HPDE6-E6E7 (cell line): ENCODE results near the gene TFRC.
"Not testable (repeated sequence)": the region's sequence is repeated elsewhere in the genome, so short reads cannot be mapped to it uniquely, and the experiment has no call there.

Experiments used
- DNase-seq: peaks from one replicate; pipeline ENCODE4 v3.0.0; 2011; ENCODE audit warnings: missing footprints; ENCODE audit errors: extremely low spot score

Gene TFRC

DNA sequence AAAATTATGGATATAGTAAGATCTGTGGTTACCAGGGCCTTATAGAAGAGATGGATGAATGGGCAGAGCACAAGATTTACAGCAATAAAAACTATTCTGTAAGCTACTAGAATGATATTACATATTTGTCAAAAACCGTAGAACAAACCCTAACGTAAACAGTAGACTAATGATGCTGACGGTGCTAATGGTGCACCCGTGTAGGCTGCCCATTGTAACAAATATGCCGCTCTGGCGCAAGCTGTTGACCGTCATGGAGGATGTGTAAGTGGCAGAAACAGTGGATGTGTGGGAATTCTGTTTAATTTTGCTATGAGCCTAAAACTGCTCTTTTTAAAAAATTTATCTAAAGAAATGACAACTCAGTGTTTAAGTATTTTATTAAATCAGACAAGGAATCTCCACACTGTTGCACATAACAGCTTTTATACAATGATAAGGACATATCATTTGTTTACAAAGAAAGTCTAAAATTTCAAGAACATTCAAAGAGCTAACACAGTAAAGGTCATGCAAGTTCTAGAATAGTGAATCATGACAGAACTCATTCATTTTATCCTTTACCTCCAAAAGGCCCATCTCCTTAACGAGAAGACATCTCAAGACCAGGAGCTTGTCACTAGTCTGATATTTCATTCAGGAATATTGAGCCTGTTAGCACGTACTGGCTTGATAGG, 32.8 kb downstream of the TFRC start:
- DNase-seq = no peak

DNA sequence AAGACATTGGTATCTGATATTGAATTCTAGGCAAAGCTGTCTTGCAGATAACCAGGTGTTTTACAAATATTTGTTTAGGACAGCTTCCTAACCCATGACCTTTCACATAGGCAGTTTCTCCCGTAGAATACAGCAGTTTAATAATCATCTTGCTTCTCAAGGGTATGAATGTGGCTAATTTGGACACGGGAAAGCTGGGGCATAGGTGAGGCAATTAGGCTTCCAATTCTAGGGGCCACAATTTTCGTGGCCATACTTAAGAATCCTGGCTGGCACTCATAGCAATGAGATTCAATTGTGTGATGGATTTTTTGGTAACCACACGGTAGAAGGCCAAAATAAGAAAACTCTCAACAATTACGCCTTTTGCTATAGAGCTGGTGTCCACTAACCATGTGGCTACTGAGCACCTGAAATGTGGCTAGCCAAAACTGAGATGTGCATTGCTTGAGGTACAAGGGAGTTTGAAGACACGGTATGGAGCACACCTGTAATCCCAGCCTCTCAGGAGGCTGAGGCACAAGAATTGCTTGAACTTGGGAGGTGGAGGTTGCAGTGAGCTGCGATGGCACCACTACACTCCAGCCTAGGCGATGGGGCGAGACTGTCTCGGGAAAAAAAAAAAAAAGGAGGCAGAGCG, 34.4 kb downstream of the TFRC start:
- DNase-seq = no peak

DNA sequence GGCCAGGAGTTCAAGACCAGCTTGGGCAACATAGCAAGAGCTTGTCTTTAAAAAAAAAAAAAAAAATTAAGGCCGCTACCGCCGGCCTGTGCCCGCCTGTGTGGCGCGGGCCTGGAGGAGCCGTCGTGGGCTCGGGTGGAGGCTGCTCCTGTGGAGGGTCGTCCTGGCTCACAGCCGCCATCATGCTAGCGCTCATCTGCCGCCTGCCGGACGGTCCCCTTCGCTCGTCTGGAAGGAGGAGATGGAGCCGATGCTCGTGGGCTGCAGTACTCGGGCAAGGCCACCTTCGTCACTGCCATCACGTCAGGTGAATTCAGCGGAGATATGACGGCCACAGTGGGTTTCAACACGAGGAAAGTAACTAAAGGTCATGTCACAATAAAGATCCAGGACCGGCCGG, 37.4 kb downstream of the TFRC start:
- DNase-seq = no peak

DNA sequence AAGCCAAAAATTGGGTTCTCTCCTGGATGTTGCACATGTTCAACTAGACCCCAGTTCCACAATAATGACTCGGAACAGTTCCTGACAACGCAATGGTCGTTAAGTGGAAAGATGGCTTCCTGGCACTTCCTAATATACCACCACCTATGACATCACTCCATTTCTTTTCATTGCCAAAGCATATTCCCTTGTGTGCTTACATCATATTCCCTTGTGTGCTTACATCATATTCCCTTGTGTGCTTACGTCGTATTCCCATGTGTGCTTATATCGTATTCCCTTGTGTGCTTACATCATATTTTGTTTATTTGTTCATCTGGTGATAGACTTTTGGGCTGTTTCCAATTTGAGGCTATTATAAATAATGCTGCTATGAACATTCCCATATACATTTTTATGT, 39.2 kb downstream of the TFRC start:
- DNase-seq = no peak

DNA sequence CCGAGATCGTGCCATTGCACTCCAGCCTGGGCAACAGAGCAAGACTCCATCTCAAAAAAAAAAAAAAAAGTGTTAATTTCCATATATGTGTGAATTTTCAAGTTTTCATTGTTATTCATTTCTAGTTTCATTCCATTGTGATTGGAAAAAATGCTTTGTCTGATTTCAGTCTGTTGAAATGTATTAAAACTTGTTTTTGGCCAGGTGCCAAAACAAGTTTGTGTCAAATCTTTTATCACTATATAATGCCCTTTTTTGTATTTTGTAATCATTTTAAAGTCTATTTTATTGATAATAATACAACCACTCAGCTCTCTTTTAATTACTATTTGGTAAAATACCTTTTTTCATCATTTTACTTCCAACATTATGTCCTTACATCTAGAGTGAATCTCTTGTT, 42.5 kb downstream of the TFRC start:
- DNase-seq = no peak

DNA sequence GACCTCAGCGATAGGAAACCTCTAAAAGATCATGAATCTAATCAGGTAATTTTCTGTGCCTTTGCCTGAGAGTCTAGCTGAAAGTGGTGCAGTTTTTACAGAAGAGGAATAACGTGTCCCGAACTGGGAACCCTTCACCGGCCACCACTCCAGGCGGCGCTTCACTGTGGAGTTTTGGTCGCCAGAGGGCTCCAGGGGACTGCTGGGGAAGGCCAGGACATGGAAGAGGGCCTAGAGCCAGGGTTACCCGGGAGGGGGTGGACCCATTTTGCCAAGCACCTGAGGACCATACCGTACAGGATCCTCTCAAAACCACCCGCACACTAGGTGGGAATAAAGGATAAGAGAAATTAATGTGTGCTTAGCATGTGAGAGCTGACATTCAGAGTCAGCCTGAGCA, 55.8 kb downstream of the TFRC start:
- DNase-seq = not testable (repeated sequence)

DNA sequence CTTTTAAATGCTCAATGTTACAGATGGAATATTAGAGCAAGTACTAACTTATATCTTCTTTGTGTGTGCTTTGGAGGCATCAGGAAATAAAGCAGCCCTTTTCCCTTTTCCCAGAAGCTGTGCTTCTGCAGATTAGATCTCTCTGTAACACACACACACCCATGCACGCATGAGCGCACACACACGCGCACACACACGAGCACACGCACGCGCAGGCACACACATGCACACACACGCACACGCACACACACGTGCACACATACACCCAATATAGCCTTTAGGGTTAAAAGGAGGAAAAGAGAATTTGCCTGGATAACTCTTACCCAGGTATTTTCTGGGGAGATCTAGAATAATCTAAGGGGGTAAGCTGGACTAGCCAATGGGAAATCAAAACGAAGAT, 56.9 kb downstream of the TFRC start:
- DNase-seq = no peak

DNA sequence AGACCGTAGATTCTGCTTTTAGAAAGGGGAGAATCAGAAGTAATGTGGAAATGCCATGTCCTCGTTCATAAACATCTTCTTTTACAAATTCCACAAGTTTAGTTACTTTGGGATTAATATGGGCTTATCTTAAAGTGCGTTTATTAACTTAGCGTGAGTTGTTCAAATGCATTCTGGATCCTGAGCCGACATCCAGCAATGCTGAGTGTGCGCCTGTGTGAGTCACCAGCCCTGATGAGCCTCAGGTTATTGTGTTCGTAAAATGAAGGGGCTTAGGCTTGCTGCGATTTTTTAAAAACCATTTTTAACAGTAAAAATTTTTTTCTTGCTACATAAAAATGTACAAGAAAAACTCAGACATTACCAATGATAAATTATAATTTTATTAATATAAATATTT, 57.9 kb downstream of the TFRC start:
- DNase-seq = no peak

DNA sequence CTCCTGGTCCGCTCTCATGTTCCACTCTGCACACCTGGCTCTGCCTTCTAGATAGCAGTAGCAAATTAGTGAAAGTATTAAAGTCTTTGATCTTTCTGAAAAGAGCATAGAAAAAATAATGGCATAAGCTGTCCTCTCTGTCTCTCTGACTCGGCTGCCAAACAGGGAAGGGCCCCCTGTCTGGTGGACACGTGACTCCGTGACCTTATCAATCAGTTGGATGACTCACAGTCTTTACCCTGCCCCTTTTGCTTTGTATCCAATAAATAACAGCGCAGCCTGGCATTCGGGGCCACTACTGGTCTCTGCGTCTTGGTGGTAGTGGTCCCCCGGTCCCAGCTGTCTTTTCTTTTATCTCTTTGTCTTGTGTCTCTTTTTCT, 59.4 kb downstream of the TFRC start:
- not testable (repeated sequence) for DNase-seq

DNA sequence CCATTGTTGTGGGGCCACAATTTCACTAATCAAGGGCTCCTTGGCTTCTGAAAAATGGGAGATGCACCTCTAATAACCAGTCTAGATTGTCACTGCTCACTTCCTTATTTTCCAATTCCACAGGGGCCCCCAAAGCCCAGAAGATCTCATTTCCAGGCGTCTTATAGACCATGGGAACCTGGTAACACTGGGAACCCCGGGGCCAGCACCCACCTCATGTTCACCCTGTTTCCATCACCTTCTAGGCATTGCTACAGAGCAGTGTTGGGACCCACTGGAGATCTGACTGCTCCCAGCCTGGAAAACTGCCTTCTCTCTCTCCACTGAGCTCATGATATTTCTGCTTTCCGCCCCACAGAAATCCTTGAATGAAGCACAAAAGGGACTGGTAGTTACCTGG, 61.5 kb downstream of the TFRC start:
- DNase-seq = no peak

DNA sequence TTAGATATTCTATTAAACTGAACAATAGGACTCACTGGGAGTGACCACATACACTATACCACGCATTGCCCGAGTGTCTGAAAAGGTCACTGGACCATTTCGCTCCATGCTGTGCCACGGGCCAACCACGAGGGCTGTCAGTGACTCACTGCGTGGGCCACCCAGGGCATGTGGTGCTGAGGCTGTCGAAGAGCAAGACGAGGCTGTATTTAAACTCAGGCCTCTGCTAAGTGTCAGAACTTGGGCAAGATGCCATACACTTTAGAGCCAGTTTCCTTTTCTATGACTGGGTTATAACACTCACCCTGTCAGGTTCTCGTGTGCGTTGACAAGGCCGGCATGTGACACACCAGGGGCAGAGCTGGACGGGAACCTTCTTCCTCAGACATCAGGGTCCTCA, 62.3 kb downstream of the TFRC start:
- not testable (repeated sequence) for DNase-seq

DNA sequence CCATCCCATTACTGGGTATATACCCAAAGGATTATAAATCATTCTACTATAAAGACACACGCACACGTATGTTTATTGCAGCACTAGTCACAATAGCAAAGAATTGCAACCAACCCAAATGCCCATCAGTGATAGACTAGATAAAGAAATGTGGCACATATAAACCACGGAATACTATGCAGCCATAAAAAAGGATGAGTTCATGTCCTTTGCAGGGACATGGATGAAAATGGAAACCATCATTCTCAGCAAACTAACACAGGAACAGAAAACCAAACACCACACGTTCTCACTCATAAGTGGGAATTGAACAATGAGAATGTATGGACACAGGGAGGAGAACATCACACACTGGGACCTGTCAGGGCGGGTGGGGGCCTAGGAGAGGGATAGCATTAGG, 63.7 kb downstream of the TFRC start:
- DNase-seq = not testable (repeated sequence)

DNA sequence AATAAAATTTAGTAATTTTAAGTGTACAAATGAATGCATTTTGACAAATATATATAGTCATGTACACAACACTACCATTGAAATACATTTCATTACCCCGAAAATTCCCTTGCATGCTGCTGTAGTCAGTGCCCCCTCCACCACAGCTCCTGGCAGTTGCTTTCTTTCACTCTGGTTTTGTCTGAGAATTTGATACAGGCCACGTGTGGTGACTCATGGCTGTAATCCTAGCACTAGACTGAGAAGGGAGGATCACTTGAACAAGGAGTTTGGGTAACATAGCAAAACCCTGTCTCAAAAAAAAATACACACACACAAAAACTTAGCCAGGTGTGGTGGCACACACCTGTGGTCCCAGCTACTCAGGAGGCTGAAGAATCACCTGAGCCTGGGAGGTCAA, 65.4 kb downstream of the TFRC start:
- DNase-seq = peak; percentile 45

DNA sequence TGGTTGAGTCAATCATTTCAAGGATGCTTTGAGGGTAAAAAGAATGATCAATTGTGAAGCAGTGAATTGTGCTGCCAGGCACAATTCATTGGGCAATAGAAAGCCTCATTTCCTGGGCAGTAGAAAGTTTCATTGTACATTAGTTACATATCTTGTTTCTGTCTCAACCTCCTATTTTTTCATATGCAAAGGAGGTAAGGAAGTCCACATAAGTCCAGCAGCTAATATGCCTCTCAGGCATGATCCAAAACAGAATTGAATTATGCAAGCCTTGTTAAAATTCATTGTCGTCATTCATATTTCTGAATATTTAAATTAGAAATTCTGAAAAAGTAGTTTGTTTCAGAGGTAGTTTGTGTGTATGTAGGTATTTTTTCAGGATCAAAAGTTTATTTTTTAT, 65.8 kb downstream of the TFRC start:
- no peak for DNase-seq

DNA sequence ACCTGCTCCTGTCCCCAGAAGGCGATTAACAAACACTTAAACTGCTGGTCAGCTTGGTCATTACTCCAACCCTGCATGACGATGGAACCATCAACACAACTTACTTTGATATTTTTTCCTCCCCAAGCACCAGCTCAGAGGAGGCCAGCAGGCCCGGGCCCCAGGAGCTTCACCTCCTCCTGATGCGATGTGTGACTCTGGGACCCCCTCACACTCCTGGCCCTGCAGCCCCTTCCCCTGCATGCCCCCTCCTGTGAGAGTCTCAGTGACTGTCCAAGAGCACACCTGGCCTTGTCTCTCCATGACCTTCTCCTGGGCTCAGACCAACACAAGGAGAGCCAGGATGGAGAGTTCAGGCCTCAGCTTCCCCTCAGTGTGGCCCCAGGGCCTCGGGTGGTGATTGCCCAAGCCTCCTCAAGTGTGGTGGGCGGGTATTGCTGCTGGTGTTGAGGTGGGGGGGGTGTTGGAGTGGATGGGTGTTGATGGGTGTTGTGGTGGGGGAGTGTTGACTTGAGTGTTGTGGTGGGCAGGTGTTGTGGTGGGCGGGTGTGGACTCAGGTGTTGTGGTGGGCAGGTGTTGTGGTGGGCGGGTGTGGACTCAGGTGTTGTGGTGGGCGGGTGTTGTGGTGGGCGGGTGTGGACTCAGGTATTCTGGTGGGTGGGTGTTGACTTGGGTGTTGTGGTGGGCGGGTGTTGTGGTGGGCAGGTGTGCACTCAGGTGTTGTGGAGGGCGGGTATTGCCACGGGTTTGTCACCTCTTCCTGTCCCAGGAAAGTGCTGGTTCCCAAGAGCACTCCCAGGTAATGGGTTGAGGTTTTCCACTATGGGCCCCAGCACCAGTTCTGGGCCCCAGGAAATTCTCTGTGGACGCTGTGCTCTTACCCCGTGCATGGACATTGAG, 68.1 kb downstream of the TFRC start:
- no peak for DNase-seq

DNA sequence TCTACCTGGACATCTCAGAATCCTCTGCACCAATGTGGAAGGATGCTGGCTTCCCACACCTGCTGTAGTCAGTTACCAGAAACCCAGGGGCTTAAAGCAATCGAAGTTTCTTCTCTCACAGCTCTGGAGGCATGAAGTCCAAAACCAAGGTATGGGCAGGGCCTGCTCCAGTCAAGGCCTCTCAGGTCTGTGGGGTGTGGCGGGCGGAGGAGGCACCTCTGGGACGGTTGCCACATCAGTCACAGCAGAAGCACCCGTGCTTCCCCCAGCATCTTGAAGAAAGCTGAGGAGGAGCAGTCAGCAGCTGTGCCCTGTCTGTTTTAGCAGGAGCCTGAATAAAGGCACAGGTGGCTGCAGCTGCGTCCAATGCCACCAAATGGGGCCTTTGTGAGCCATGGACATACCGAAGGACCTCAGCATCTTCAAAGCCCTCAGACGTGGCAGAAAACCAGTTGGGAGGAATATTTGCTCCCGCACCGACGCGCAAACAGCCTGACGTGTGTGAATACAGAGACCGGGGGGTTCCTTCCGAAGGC, 68.9 kb downstream of the TFRC start:
- no peak for DNase-seq

DNA sequence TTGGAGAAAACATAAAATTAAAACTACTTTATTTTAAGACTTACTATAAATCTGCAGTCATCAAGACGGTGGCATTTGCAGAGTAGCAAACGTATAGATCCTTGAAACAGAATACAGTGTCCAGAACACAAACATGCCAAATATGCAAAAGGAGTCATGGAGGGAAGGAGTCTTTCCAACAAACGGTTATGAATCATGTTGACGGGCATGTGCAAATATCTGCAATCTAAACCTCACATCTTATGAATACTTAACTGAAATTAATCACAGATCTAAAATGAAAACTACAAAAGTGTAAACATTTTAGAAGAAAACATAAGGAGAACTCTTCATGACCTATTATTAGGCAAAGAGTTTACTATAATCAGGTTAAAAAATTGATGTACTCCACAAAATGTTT, 69.4 kb downstream of the TFRC start:
- no peak for DNase-seq

DNA sequence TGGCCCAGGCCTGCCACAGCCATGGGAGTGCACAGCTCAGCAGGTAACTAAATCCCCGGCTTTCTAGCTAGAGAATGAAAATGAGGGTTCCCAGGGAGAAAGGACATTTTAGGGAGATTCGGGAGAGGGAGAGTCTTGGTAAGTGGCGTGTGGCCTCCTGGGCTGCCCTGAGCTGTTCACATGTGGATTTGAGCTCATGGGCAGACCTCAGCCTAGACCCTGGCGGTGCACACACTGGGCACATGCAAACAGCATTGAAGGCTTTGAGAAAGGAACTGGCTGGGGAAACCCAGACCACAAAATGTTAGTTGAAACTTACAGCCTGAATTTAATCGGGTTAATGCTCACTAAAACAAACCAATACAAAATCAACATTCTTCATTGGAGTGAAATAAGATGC, 72.4 kb downstream of the TFRC start:
- DNase-seq = no peak

DNA sequence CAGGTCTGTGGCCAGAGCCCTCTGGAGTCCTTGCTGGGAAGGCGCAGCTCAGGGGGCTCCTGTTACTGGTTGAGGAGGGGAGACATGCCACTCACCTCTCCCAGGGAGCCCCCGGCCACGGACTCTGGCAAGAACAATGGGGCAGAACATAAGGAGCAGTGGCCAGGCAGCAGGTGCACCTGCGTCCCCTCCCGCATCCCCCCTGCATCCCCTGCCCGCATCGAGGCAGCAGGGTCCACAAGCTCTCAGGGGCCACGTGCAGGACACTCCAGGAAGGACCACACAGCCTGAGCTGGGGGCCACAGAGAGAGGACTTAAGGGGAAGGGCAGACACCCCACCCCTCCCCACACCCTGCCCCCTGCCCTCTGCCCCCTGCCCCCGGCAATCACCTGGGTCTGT, 73.0 kb downstream of the TFRC start:
- no peak for DNase-seq

DNA sequence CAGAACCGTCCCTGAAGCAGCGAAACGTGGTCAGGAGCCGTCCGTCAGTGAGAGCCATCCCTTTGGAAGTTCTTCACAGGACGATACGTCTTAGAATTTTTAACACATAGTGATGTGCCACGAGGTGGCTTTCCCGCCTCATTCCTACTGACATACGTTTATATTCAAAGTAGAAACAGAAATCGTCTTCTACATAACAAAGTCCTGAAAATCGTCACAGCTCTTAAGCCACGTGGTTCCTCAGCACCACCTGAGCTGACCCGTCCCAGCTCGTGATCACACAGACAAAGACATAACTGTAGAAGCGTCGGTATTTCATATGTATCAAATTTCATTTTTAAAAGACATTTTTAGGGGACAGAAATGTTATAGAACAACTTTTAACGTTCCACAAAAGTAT, 73.5 kb downstream of the TFRC start:
- DNase-seq = no peak

DNA sequence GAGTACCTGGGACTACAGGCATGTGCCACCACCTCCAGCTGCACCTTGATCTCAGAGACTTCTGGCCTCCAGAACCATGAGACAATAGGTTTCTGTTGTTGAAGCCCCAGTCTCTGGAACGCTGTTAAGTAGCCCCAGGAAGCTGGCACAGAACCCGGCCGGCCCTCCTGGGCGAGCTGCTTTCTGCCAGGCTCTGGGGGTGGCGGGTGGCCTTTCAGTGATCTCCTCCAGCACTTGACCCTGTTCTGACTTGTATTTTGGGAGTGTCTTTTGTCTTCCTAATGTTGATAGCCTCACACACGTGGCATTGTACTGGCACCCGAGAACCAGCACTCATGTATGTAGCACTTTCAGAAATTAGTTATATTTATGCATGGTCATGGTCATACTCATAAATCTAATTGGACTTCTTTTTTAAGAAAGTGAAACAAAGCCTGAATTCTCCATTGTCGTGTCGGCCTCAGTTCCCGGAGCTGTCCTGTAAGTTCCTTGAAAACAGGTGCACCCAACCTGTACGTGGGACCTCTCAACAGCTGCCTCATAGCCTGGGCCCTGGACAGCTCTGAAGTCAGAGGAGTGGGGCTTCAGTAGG, 74.0 kb downstream of the TFRC start:
- no peak for DNase-seq

DNA sequence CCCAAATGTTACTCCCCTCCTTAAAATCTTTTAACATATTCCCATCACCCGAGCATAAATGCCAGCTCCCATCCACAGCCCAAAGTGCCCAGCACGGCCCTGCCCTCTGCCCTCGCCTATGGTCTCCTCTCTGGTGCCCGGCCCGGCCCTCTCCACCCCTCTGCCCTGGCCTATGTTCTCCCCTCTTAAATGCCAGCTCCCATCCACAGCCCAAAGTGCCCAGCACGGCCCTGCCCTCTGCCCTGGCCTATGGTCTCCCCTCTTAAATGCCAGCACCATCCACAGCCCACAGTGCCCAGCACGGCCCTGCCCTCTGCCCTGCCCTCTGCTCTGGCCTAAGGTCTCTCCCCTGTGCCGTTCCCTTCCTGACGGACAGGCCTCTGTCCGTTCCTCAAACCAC, 76.6 kb downstream of the TFRC start:
- DNase-seq = not testable (repeated sequence)
